Neuronal stem cell (in vitro differentiated cells): Measurements from ENCODE around the gene MAPT.

Source experiments
- DNase-seq: peaks from one replicate; pipeline ENCODE4 v3.0.0-alpha.2; 2013; ENCODE audit warnings: low spot score
- H2AFZ ChIP-seq: one replicate; pipeline ENCODE4 v1.6.1; 2013; ENCODE audit warnings: mild to moderate bottlenecking, low read length, inconsistent platforms
- H2AK5ac ChIP-seq: 2 replicates; pipeline ENCODE4 v1.6.1; 2013; ENCODE audit warnings: low read depth, mild to moderate bottlenecking, inconsistent platforms, low read length, moderate library complexity, mixed read lengths
- H2BK120ac ChIP-seq: 2 replicates; pipeline ENCODE4 v1.6.1; 2013; ENCODE audit warnings: low read depth, mild to moderate bottlenecking, inconsistent platforms, low read length, moderate library complexity, mixed read lengths
- H2BK12ac ChIP-seq: one replicate; pipeline ENCODE4 v1.6.1; 2013; ENCODE audit warnings: low read length, inconsistent platforms
- H2BK15ac ChIP-seq: 2 replicates; pipeline ENCODE4 v1.6.1; 2013; ENCODE audit warnings: mild to moderate bottlenecking, low read length, inconsistent platforms, mixed read lengths
- H2BK5ac ChIP-seq: one replicate; pipeline ENCODE4 v1.6.1; 2013; ENCODE audit warnings: inconsistent platforms, mild to moderate bottlenecking, low read length, moderate library complexity
- H3K14ac ChIP-seq: one replicate; pipeline ENCODE4 v1.6.1; 2013; ENCODE audit warnings: low read length, inconsistent platforms
- H3K18ac ChIP-seq: 2 replicates; pipeline ENCODE4 v1.6.1; 2013; ENCODE audit warnings: low read length, inconsistent platforms
- H3K23ac ChIP-seq: 2 replicates; pipeline ENCODE4 v1.6.1; 2013; ENCODE audit warnings: low read depth, mild to moderate bottlenecking, mixed read lengths, low read length, inconsistent platforms; ENCODE audit not compliant: poor library complexity
- H3K27ac ChIP-seq: replicated peaks from 3 replicates; pipeline ENCODE4 v1.5.1; 2013; ENCODE audit warnings: low read length, inconsistent platforms
- H3K27me3 ChIP-seq, 3 experiments: 2 replicates each; pipeline ENCODE4 v1.6.1; 2013; ENCODE audit warnings: low read length in 3 of 3, mild to moderate bottlenecking in 2 of 3, inconsistent platforms in 1 of 3, low read depth in 1 of 3, mixed read lengths in 1 of 3, moderate library complexity in 1 of 3; ENCODE audit not compliant: control insufficient read depth in 3 of 3, insufficient read depth in 3 of 3
- H3K36me3 ChIP-seq, 2 donors: replicated peaks in 1 of 2; 2 replicates each; pipeline ENCODE4 v1.6.1; 2013; ENCODE audit warnings: low read length in 2 of 2; ENCODE audit not compliant: control insufficient read depth in 2 of 2, insufficient read depth in 2 of 2
- H3K4ac ChIP-seq: 2 replicates; pipeline ENCODE4 v1.6.1; 2013; ENCODE audit warnings: inconsistent platforms, mild to moderate bottlenecking, low read length, moderate library complexity
- H3K4me1 ChIP-seq, 2 donors: 1 replicate in 1 of 2; 2 replicates in 1 of 2; pipeline ENCODE4 v1.6.1; 2013; ENCODE audit warnings: low read length in 2 of 2, low read depth in 1 of 2; ENCODE audit not compliant: control insufficient read depth in 2 of 2, insufficient read depth in 1 of 2
- H3K4me2 ChIP-seq: one replicate; pipeline ENCODE4 v1.6.1; 2013; ENCODE audit warnings: mild to moderate bottlenecking, low read length, inconsistent platforms; ENCODE audit not compliant: insufficient read depth, poor library complexity, severe bottlenecking
- H3K4me3 ChIP-seq, 2 donors: 2 replicates each; pipeline ENCODE4 v1.5.1; 2013; ENCODE audit warnings: low read length in 2 of 2, mild to moderate bottlenecking in 2 of 2, inconsistent platforms in 1 of 2, moderate library complexity in 1 of 2
- H3K79me1 ChIP-seq: one replicate; pipeline ENCODE4 v1.6.1; 2013; ENCODE audit warnings: low read depth, mild to moderate bottlenecking, inconsistent platforms, low read length, moderate library complexity
- H3K9ac ChIP-seq: one replicate; pipeline ENCODE4 v1.6.1; 2013; ENCODE audit warnings: mild to moderate bottlenecking, low read depth, low read length, inconsistent platforms; ENCODE audit not compliant: poor library complexity
- H3K9me3 ChIP-seq, 2 donors: replicated peaks in 1 of 2; 2 replicates each; pipeline versions ENCODE3 to v1.6.1; 2013; ENCODE audit warnings: low read length in 2 of 2, mild to moderate bottlenecking in 2 of 2, inconsistent platforms in 1 of 2, low read depth in 1 of 2, mixed read lengths in 1 of 2, moderate library complexity in 1 of 2; ENCODE audit not compliant: control insufficient read depth in 2 of 2, insufficient read depth in 1 of 2
- H4K8ac ChIP-seq: one replicate; pipeline ENCODE4 v1.6.1; 2013; ENCODE audit warnings: low read depth, mild to moderate bottlenecking, inconsistent platforms, low read length, moderate library complexity
- H4K91ac ChIP-seq: one replicate; pipeline ENCODE4 v1.6.1; 2013; ENCODE audit warnings: low read length, low read depth, mild to moderate bottlenecking, inconsistent platforms; ENCODE audit not compliant: poor library complexity
- WGBS, 2 donors: extraction: QIAGEN DNeasy Blood & Tissue Kit; methylation state at CpG; one replicate each; pipeline ENCODE4 v1.1.7; 2013; ENCODE audit warnings: missing lambda C conversion rate in 2 of 2, mixed read lengths in 1 of 2; ENCODE audit not compliant: insufficient read length in 2 of 2, insufficient replicate concordance in 1 of 2; ENCODE audit errors: extremely low coverage in 2 of 2; 5-methylcytosine and 5-hydroxymethylcytosine counted together

MAPT gene

GRCh38 chr17:45904866-45905265, 10.5 kb downstream of the MAPT start:
- H3K9me3 ChIP-seq: no peaks in the 10 kb centered on the region

GRCh38 chr17:45905814-45906213, 11.5 kb downstream of the MAPT start:
- Histone ChIP-seq H2BK12ac (no peak overlapping the region), H2BK15ac (no peak overlapping the region), H3K36me3 (no peaks in the 10 kb centered on the region), H3K4ac (no peak overlapping the region), H3K4me3 (no peak overlapping the region), H3K27ac (no peak overlapping the region), H3K4me2 (no peak overlapping the region), H2AFZ (no peak overlapping the region), H2BK5ac (peak overlapping the region; percentile 68), H3K23ac (no peak overlapping the region), H4K91ac (no peak overlapping the region), H3K18ac (peak overlapping the region; percentile 30), H3K9me3 (no peaks in the 10 kb centered on the region), H3K27me3 (peaks cover 0 to 54% (median 8%) of the 10 kb centered on the region in 3 experiments), H3K79me1 (no peaks in the 10 kb centered on the region), H2BK120ac (no peak overlapping the region), H4K8ac (no peak overlapping the region), H3K14ac (no peak overlapping the region), H2AK5ac (no peak overlapping the region), H3K9ac (no peak overlapping the region), H3K4me1 (peaks cover 0 to 2% of the 10 kb centered on the region in 2 donors)
- no CpG with 5 or more reads among the region's 4 CpGs for WGBS, 2 donors
- no peak for DNase-seq

More at GRCh38 chr17:45904866-45905265, 10.5 kb downstream of the MAPT start:
- no peak overlapping the region for H3K9ac ChIP-seq
- H3K18ac ChIP-seq: no peak overlapping the region
- no peak overlapping the region for H4K91ac ChIP-seq
- H2AK5ac ChIP-seq: no peak overlapping the region
- no peak overlapping the region for H3K23ac ChIP-seq
- H3K4me1 ChIP-seq: peaks cover 0 to 2% of the 10 kb centered on the region in 2 donors
- no peak overlapping the region for H2BK15ac ChIP-seq
- no CpG with 5 or more reads among the region's 6 CpGs for WGBS, 2 donors
- H3K27ac ChIP-seq: no peak overlapping the region
- no peaks in the 10 kb centered on the region for H3K36me3 ChIP-seq
- H2AFZ ChIP-seq: no peak overlapping the region
- no peak overlapping the region for H3K14ac ChIP-seq
- H2BK12ac ChIP-seq: no peak overlapping the region
- H3K27me3 ChIP-seq: peaks cover 0 to 63% (median 15%) of the 10 kb centered on the region in 3 experiments
- H3K4me3 ChIP-seq: no peak overlapping the region
- no peak overlapping the region for H2BK5ac ChIP-seq
- no peak overlapping the region for H3K4me2 ChIP-seq
- no peaks in the 10 kb centered on the region for H3K79me1 ChIP-seq
- H2BK120ac ChIP-seq: no peak overlapping the region
- no peak for DNase-seq
- H4K8ac ChIP-seq: no peak overlapping the region
- H3K4ac ChIP-seq: no peak overlapping the region

GRCh38 chr17:45906237-45906636, 11.9 kb downstream of the MAPT start:
- Histone ChIP-seq H3K9me3 (no peaks in the 10 kb centered on the region), H3K27ac (no peak overlapping the region)
- WGBS, 2 donors: no CpG with 5 or more reads among the region's 8 CpGs

GRCh38 chr17:45906927-45907622, 12.7 kb downstream of the MAPT start:
- Histone ChIP-seq H3K27me3 (peaks cover 0 to 41% (median 5%) of the 10 kb centered on the region in 3 experiments), H3K9me3 (no peaks in the 10 kb centered on the region)
- no CpG with 5 or more reads among the region's 15 CpGs for WGBS, 2 donors

More at GRCh38 chr17:45906237-45906636, 11.9 kb downstream of the MAPT start:
- Histone ChIP-seq H2BK12ac (no peak overlapping the region), H2BK120ac (no peak overlapping the region), H3K4me2 (no peak overlapping the region), H3K9ac (no peak overlapping the region), H2BK5ac (peak overlapping the region; percentile 68), H3K23ac (no peak overlapping the region), H4K91ac (no peak overlapping the region), H4K8ac (no peak overlapping the region), H2AFZ (no peak overlapping the region), H3K4ac (no peak overlapping the region), H3K14ac (no peak overlapping the region), H3K18ac (no peak overlapping the region), H2AK5ac (no peak overlapping the region), H2BK15ac (no peak overlapping the region), H3K4me1 (peaks cover 0 to 2% of the 10 kb centered on the region in 2 donors), H3K36me3 (no peaks in the 10 kb centered on the region), H3K27me3 (peaks cover 0 to 49% (median 5%) of the 10 kb centered on the region in 3 experiments), H3K4me3 (no peak overlapping the region), H3K79me1 (no peaks in the 10 kb centered on the region)
- no peak for DNase-seq

More at GRCh38 chr17:45906927-45907622, 12.7 kb downstream of the MAPT start:
- Histone ChIP-seq H3K36me3 (no peaks in the 10 kb centered on the region), H3K27ac (no peak overlapping the region), H4K91ac (no peak overlapping the region), H3K79me1 (no peaks in the 10 kb centered on the region), H4K8ac (no peak overlapping the region), H3K14ac (no peak overlapping the region), H2BK120ac (no peak overlapping the region), H2AFZ (no peak overlapping the region), H3K4me1 (peaks cover 0 to 2% of the 10 kb centered on the region in 2 donors), H3K4ac (no peak overlapping the region), H3K23ac (no peak overlapping the region), H3K4me3 (no peak overlapping the region), H2BK15ac (no peak overlapping the region), H2AK5ac (peak overlapping the region; percentile 6), H2BK12ac (no peak overlapping the region), H3K9ac (no peak overlapping the region), H3K18ac (peak overlapping the region; percentile 62), H2BK5ac (no peak overlapping the region), H3K4me2 (no peak overlapping the region)
- DNase-seq: no peak
